Caco-2 (cell line): Measurements from ENCODE around the gene FAM169A. TPM values are rescaled to one million over a fixed set of nuclear protein-coding genes. Genes with fewer than 3 reads are reported as not detected.
"Not testable (repeated sequence)": the region's sequence is repeated elsewhere in the genome, so short reads cannot be mapped to it uniquely, and the experiment has no call there.

Experiments
- BruUV-seq: library from RNA; stranded (reverse); fragments of 400-500 nt; replicated peaks from 2 replicates; lab custom pipeline; 2021; lab: Mats Ljungman, UMichigan
- CTCF ChIA-PET: fragments of 300-600 bp; sonication (Branson Sonifier 250); formaldehyde crosslinking; loops from one replicate; lab custom pipeline; 2022; ENCODE audit warnings: antibody characterized with exemption; lab: Charles Lee
- POLR2A ChIA-PET: fragments of 300-600 bp; sonication (Branson Sonifier 250); formaldehyde crosslinking; loops from one replicate; lab custom pipeline; 2022; ENCODE audit warnings: antibody characterized with exemption; lab: Charles Lee
- DNase-seq, 2 experiments: peaks; one replicate each; pipeline versions ENCODE4 v3.0.0 to v3.0.0-alpha.2; 2020 to 2022
- H3K27me3 ChIP-seq: replicated peaks from 2 replicates; pipeline ENCODE4 v1.6.0; 2011; ENCODE audit warnings: low read length; ENCODE audit not compliant: control insufficient read depth, insufficient read depth
- H3K36me3 ChIP-seq: 2 replicates; pipeline ENCODE4 v1.5.1; 2011; ENCODE audit warnings: low read length; ENCODE audit not compliant: control insufficient read depth, insufficient read depth
- H3K4me1 ChIP-seq: fragments of 250-450 bp; sonication (Bioruptor Pico); 2 replicates; pipeline ENCODE4 v1.5.1; 2020; ENCODE audit warnings: mild to moderate bottlenecking
- H3K4me3 ChIP-seq: 2 replicates; pipeline ENCODE4 v1.5.1; 2011; ENCODE audit warnings: low read depth, mild to moderate bottlenecking, control low read depth, low read length
- H3K9me3 ChIP-seq: fragments of 250-450 bp; sonication (Bioruptor Pico); 2 replicates; pipeline ENCODE4 v1.5.1; 2020; ENCODE audit warnings: mild to moderate bottlenecking, moderate library complexity
- H3K27ac Mint-ChIP-seq: one replicate; pipeline ENCODE4 v1.8.0; 2022; ENCODE audit warnings: mixed read lengths; ENCODE audit not compliant: unreplicated experiment
- H3K27me3 Mint-ChIP-seq: one replicate; pipeline ENCODE4 v1.8.0; 2022; ENCODE audit warnings: mixed read lengths; ENCODE audit not compliant: insufficient read depth, unreplicated experiment
- H3K36me3 Mint-ChIP-seq: one replicate; pipeline ENCODE4 v1.8.0; 2022; ENCODE audit warnings: mild to moderate bottlenecking, mixed read lengths; ENCODE audit not compliant: insufficient read depth, unreplicated experiment
- H3K4me1 Mint-ChIP-seq: one replicate; pipeline ENCODE4 v1.8.0; 2022; ENCODE audit warnings: low read depth, mixed read lengths; ENCODE audit not compliant: unreplicated experiment
- H3K4me3 Mint-ChIP-seq: one replicate; pipeline ENCODE4 v1.8.0; 2022; ENCODE audit warnings: mild to moderate bottlenecking, moderate library complexity, mixed read lengths; ENCODE audit not compliant: unreplicated experiment
- H3K9me3 Mint-ChIP-seq: one replicate; pipeline ENCODE4 v1.8.0; 2022; ENCODE audit warnings: mixed read lengths; ENCODE audit not compliant: unreplicated experiment
- intact Hi-C: fragments of 100-400 bp; cut with micrococcal nuclease; formaldehyde crosslinking; loops from one replicate; pipeline ENCODE4 v1.10.0; 2022; ENCODE audit not compliant: unreplicated experiment
- total RNA-seq: library from RNA; stranded (reverse); gene quantifications from 2 replicates; pipeline ENCODE4 v1.2.3, GENCODE V29; 2022
- TF ChIP-seq, protein P1 (sequence below), 2 experiments: fragments of 200-600 bp in 1 of 2; IDR thresholded peaks; 1 replicate in 1 of 2; 2 replicates in 1 of 2; pipeline versions ENCODE4 v1.5.1 to v1.8.0; 2011 to 2022; ENCODE audit warnings: antibody characterized with exemption in 1 of 2, control low read depth in 1 of 2, inconsistent platforms in 1 of 2, low read depth in 1 of 2, low read length in 1 of 2, mild to moderate bottlenecking in 1 of 2, moderate library complexity in 1 of 2; ENCODE audit not compliant: insufficient read depth in 1 of 2, severe bottlenecking in 1 of 2, unreplicated experiment in 1 of 2

FAM169A gene
- total RNA-seq, 1 experiment from 2014 or later, result 14.4 TPM

DNA sequence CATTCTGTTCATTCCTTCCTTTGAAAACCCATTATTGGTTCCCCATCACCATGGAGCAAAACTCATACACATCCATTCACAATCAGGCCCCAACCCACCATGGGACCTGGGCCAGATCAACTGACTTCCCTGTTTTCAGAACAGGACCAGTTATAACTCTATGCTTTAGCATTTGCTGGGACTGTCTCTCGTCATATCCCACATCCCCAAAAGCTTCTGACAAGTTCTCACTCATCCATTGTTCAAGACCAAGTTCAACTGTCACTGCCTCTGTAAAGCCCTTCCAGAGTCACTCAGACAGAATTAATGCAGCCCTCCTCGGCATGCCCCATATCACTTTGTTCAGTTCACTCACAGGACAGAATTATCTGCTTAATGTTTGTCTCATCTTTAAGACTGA is 4.0 kb downstream of the FAM169A start:
- TF ChIP-seq, protein P1, sequence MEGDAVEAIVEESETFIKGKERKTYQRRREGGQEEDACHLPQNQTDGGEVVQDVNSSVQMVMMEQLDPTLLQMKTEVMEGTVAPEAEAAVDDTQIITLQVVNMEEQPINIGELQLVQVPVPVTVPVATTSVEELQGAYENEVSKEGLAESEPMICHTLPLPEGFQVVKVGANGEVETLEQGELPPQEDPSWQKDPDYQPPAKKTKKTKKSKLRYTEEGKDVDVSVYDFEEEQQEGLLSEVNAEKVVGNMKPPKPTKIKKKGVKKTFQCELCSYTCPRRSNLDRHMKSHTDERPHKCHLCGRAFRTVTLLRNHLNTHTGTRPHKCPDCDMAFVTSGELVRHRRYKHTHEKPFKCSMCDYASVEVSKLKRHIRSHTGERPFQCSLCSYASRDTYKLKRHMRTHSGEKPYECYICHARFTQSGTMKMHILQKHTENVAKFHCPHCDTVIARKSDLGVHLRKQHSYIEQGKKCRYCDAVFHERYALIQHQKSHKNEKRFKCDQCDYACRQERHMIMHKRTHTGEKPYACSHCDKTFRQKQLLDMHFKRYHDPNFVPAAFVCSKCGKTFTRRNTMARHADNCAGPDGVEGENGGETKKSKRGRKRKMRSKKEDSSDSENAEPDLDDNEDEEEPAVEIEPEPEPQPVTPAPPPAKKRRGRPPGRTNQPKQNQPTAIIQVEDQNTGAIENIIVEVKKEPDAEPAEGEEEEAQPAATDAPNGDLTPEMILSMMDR (IDR thresholded peaks at IDR 0.05; ENCODE audit: insufficient read depth in 1 of 2, low read depth in 1 of 2, low read length in 1 of 2, severe bottlenecking in 1 of 2, unreplicated experiment in 1 of 2), result no peak

DNA sequence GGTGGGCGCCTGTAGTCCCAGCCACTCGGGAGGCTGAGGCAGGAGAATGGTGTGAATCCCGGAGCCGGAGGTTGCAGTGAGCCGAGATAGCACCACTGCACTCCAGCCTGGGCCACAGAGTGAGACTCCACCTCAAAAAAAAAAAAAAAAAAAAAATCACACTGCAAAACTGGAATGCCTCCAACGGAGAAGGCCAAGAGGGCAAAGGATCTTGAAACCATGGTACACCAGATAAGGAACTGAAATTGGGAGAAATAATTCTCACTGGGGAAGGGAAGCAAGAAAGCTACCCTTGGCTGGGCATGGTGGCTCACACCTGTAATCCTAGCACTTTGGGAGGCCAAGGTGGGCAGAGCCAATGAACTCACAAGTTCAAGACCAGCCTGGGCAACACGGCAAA is 9.2 kb downstream of the FAM169A start:
- H3K4me3 ChIP-seq, CTCF ChIA-PET, H3K27me3 Mint-ChIP-seq, H3K27me3 ChIP-seq, H3K9me3 Mint-ChIP-seq, H3K36me3 Mint-ChIP-seq, H3K4me1 ChIP-seq, H3K36me3 ChIP-seq, intact Hi-C loops, H3K4me1 Mint-ChIP-seq, H3K9me3 ChIP-seq, BruUV-seq, DNase-seq, POLR2A ChIA-PET, H3K4me3 Mint-ChIP-seq, H3K27ac Mint-ChIP-seq: not testable (repeated sequence)

More for the DNA sequence above, 4.0 kb downstream of the FAM169A start:
- Mint-ChIP-seq H3K9me3 (no peaks in the 10 kb centered on the region), H3K4me1 (no peaks in the 10 kb centered on the region), H3K27ac (peak overlapping the region; percentile 24), H3K4me3 (no peak overlapping the region), H3K36me3 (peaks cover 7% of the 10 kb centered on the region), H3K27me3 (no peaks in the 10 kb centered on the region)
- CTCF ChIA-PET, result no interaction called here
- POLR2A ChIA-PET, result no interaction called here
- DNase-seq, result no peak
- Histone ChIP-seq H3K4me1 (peaks cover 8% of the 10 kb centered on the region; the same call in 1 of the 2 replicates), H3K27me3 (no peaks in the 10 kb centered on the region), H3K9me3 (no peaks in the 10 kb centered on the region), H3K36me3 (no peaks in the 10 kb centered on the region), H3K4me3 (no peak overlapping the region)
- no TSS peak for BruUV-seq
- intact Hi-C loops, result no loop called here

DNA sequence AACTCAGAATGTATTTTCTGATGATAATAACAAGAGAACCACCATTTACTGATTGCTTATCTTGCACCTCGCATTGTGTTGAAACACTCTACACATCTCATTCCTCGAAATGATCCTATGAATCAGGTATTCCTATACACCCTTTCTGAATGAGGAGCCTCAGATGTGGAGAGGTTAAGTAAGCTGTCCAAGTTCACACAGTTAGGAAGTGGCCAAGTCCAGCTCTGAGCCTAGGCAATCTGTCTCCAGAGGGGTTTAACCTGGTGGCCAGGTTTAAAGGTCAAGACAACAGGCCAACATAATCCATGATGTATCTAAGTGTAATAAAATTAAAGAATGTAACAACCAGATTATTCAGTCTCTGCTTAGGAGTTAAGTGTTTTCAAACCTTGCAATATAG is 12.9 kb downstream of the FAM169A start:
- Histone ChIP-seq H3K4me1 (peaks cover 7% of the 10 kb centered on the region), H3K4me3 (no peak overlapping the region), H3K27me3 (no peaks in the 10 kb centered on the region), H3K36me3 (no peaks in the 10 kb centered on the region), H3K9me3 (peaks cover 6% of the 10 kb centered on the region)
- no peaks in the 10 kb centered on the region for H3K36me3 Mint-ChIP-seq
- POLR2A ChIA-PET, result no interaction called here
- intact Hi-C loops, result no loop called here
- DNase-seq, result no peak
- H3K4me1 Mint-ChIP-seq, result peaks cover 15% of the 10 kb centered on the region
- H3K27ac Mint-ChIP-seq, result no peak overlapping the region
- TF ChIP-seq, protein P1 (IDR thresholded peaks at IDR 0.05; ENCODE audit: insufficient read depth in 1 of 2, low read depth in 1 of 2, low read length in 1 of 2, severe bottlenecking in 1 of 2, unreplicated experiment in 1 of 2), result no peak
- peaks cover 9% of the 10 kb centered on the region for H3K9me3 Mint-ChIP-seq
- no peak overlapping the region for H3K4me3 Mint-ChIP-seq
- no peaks in the 10 kb centered on the region for H3K27me3 Mint-ChIP-seq
- no TSS peak for BruUV-seq
- CTCF ChIA-PET, result no interaction called here
